ENCODE results near the gene TANGO2.
A peak's percentile ranks its signal among the peaks of the same experiment; 100 is the strongest.

Gene TANGO2

DNA sequence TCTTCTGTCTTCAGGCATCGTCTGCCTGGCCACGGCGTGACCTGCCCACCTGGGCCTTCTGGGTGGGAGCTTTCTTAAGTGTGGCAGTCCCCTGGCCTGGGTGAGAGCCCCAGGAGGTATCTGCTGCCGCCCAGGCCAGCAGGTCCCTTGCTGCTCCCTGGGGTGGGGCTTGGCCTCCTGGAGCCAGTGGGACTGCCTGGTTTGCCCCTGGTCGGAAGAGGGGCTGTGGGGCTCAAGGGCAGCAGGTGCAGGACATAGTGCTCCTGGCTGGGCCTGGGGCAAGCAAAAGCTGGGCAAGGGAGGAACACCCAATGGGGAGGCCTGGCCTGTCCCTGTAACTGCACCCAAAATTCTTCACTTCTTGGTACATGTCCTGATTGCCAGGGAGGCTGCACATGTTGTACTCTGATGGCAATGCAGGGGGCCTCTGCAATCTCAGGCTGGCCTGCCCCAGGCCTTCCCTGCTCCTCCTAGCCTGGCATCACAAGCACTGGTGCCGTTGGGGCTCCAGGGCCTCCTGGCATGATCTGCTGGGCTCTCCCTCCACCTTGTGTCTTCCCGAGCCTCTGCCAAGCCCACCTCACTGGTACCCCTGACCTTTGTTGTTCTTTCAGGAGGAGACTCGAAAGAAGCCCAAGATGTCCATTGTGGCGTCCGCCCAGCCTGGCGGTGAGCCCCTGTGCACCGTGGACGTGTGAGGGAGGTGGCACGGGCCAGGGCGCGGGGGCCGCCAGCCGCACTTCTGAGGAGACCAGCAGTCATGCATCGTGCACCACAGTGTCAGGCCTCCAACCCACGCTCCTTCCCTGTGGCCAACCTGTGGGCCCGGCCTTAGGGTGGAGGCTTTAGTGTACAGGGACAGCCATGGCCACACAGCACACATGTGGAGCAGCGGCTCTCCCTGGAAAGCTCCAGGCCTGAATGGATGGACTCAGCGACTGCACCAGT lies 88.8 kb downstream of the TANGO2 start:
- no peak overlapping the region for H2AFZ ChIP-seq (ENCODE audit: low read depth, low read length)
- peaks cover 47% of the 10 kb centered on the region for H3K79me2 ChIP-seq (ENCODE audit: insufficient read depth, low read length)
- no peaks in the 10 kb centered on the region for H3K9me3 ChIP-seq (ENCODE audit: insufficient read depth, low read length, severe bottlenecking)
- ATAC-seq (ENCODE audit: insufficient read depth, low read depth) (no peak), DNase-seq (no peak)
- no peaks in the 10 kb centered on the region for H3K27me3 ChIP-seq (ENCODE audit: insufficient read depth, low read length, poor library complexity)
- H3K4me3 ChIP-seq (ENCODE audit: low read depth in 1 of 2, low read length in 2 of 2): no peak overlapping the region
- TF ChIP-seq, protein P1, sequence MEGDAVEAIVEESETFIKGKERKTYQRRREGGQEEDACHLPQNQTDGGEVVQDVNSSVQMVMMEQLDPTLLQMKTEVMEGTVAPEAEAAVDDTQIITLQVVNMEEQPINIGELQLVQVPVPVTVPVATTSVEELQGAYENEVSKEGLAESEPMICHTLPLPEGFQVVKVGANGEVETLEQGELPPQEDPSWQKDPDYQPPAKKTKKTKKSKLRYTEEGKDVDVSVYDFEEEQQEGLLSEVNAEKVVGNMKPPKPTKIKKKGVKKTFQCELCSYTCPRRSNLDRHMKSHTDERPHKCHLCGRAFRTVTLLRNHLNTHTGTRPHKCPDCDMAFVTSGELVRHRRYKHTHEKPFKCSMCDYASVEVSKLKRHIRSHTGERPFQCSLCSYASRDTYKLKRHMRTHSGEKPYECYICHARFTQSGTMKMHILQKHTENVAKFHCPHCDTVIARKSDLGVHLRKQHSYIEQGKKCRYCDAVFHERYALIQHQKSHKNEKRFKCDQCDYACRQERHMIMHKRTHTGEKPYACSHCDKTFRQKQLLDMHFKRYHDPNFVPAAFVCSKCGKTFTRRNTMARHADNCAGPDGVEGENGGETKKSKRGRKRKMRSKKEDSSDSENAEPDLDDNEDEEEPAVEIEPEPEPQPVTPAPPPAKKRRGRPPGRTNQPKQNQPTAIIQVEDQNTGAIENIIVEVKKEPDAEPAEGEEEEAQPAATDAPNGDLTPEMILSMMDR (IDR thresholded peaks at IDR 0.05; ENCODE audit: borderline replicate concordance, extremely low read depth, low read length, poor library complexity, severe bottlenecking): no peak
- H4K20me1 ChIP-seq (ENCODE audit: insufficient read depth, low read length): peaks cover 91% of the 10 kb centered on the region
- H3K4me1 ChIP-seq (ENCODE audit: insufficient read depth, low read length): peaks cover 29% of the 10 kb centered on the region
- H3K27ac ChIP-seq (ENCODE audit: low read length): no peak overlapping the region; the same call in 1 of the 2 replicates
- peaks cover 99% of the 10 kb centered on the region for H3K36me3 ChIP-seq (ENCODE audit: insufficient read depth, low read length)
- no peak overlapping the region for H3K9ac ChIP-seq (ENCODE audit: low read depth, low read length)
- H3K4me2 ChIP-seq (ENCODE audit: insufficient read depth, low read length): no peak overlapping the region

DNA sequence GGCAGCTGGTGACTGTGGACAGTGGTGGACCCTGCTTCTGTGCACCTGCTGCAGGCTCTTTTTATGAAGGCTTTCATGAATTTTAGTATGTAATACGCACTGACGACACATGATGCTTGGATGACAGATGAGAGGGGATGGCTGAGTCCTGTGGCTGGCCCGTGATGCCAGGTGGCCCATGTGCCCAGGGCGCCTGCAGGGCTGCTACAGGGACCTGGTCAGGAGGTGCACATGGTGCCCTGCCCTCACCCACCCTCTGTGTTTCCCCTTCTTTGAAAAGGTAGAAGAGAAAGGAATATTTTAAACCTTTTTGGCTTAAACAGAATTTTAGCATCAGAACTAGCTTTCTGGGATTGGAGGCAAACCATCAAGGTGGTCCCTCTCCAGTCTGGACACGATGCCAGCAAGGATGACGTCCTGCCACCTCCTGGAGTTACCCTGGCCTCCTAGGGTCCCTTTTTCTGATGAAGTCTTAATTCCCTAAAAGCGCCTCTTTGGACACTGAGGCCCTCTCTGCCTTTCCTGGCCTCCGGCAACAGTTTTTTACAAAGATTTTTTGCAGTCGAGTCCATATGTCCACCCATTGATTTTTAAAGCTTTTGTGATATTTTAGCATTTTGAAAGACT lies 89.6 kb downstream of the TANGO2 start:
- peak overlapping the region; percentile 70; the same call in 1 of the 2 replicates for H3K27ac ChIP-seq (ENCODE audit: low read length)
- H3K4me1 ChIP-seq (ENCODE audit: insufficient read depth, low read length): peaks cover 37% of the 10 kb centered on the region
- H3K4me3 ChIP-seq (ENCODE audit: low read depth in 1 of 2, low read length in 2 of 2): no peak overlapping the region
- TF ChIP-seq, protein P1 (IDR thresholded peaks at IDR 0.05; ENCODE audit: borderline replicate concordance, extremely low read depth, low read length, poor library complexity, severe bottlenecking): no peak
- TF ChIP-seq EZH2 (IDR thresholded peaks at IDR 0.05; ENCODE audit: borderline replicate concordance, low read depth, low read length, severe bottlenecking): no peak
- H2AFZ ChIP-seq (ENCODE audit: low read depth, low read length): no peak overlapping the region
- H3K79me2 ChIP-seq (ENCODE audit: insufficient read depth, low read length): peaks cover 48% of the 10 kb centered on the region
- H4K20me1 ChIP-seq (ENCODE audit: insufficient read depth, low read length): peaks cover 91% of the 10 kb centered on the region
- no peak overlapping the region for H3K4me2 ChIP-seq (ENCODE audit: insufficient read depth, low read length)
- DNase-seq (no peak), ATAC-seq (ENCODE audit: insufficient read depth, low read depth) (no peak)
- no peaks in the 10 kb centered on the region for H3K9me3 ChIP-seq (ENCODE audit: insufficient read depth, low read length, severe bottlenecking)
- H3K9ac ChIP-seq (ENCODE audit: low read depth, low read length): peak overlapping the region; percentile 13; the same call in 1 of the 2 replicates
- H3K27me3 ChIP-seq (ENCODE audit: insufficient read depth, low read length, poor library complexity): no peaks in the 10 kb centered on the region
- peaks cover 99% of the 10 kb centered on the region for H3K36me3 ChIP-seq (ENCODE audit: insufficient read depth, low read length)

- DNase-seq (peak; percentile 75), ATAC-seq (ENCODE audit: insufficient read depth, low read depth) (peak; percentile 60)
- Histone ChIP-seq H3K9me3 (ENCODE audit: insufficient read depth, low read length, severe bottlenecking) (no peaks in the 10 kb centered on the region), H4K20me1 (ENCODE audit: insufficient read depth, low read length) (peaks cover 91% of the 10 kb centered on the region), H3K36me3 (ENCODE audit: insufficient read depth, low read length) (peaks cover 99% of the 10 kb centered on the region), H3K4me1 (ENCODE audit: insufficient read depth, low read length) (peaks cover 44% of the 10 kb centered on the region), H3K4me3 (ENCODE audit: low read depth in 1 of 2, low read length in 2 of 2) (no peak overlapping the region), H3K4me2 (ENCODE audit: insufficient read depth, low read length) (no peak overlapping the region), H3K9ac (ENCODE audit: low read depth, low read length) (peak overlapping the region; percentile 13; the same call in 1 of the 2 replicates), H3K79me2 (ENCODE audit: insufficient read depth, low read length) (peaks cover 48% of the 10 kb centered on the region), H3K27ac (ENCODE audit: low read length) (peak overlapping the region; percentile 70; the same call in 1 of the 2 replicates), H2AFZ (ENCODE audit: low read depth, low read length) (no peak overlapping the region), H3K27me3 (ENCODE audit: insufficient read depth, low read length, poor library complexity) (no peaks in the 10 kb centered on the region)
- TF ChIP-seq EZH2 (IDR thresholded peaks at IDR 0.05; ENCODE audit: borderline replicate concordance, low read depth, low read length, severe bottlenecking): no peak
- TF ChIP-seq, protein P1 (IDR thresholded peaks at IDR 0.05; ENCODE audit: borderline replicate concordance, extremely low read depth, low read length, poor library complexity, severe bottlenecking): peak; percentile 57
Observed at GRCh38 chr22:20111045-20111688, 90.3 kb downstream of the TANGO2 start.
